Activated B cell treated with CpG ODN at 0.5 μM for 24 hours (primary cell): ENCODE data around the gene TRAPPC10. TPM values are rescaled to one million over a fixed set of nuclear protein-coding genes. Genes with fewer than 3 reads are reported as not detected.

ENCODE experiments used
- ATAC-seq: fragments of 200-7000 bp; cut with Tn5 transposase; one replicate; pipeline ENCODE4 v1.10.0; 2021; ENCODE audit warnings: low read depth, mild to moderate bottlenecking, moderate library complexity
- CTCF ChIA-PET: fragments of 350-600 bp; sonication (Branson Sonifier 250); formaldehyde crosslinking; loops from one replicate; lab custom pipeline; 2021; ENCODE audit warnings: antibody characterized with exemption; lab: Charles Lee
- POLR2A ChIA-PET: fragments of 350-600 bp; sonication (Branson Sonifier 250); formaldehyde crosslinking; loops from one replicate; lab custom pipeline; 2021; ENCODE audit warnings: antibody characterized with exemption; lab: Charles Lee
- DNase-seq: peaks from one replicate; pipeline ENCODE4 v3.0.0; 2022
- H3K27ac Mint-ChIP-seq: one replicate; pipeline ENCODE4 v1.8.0; 2020; ENCODE audit warnings: mixed read lengths
- H3K27me3 Mint-ChIP-seq: one replicate; pipeline ENCODE4 v1.8.0; 2021; ENCODE audit warnings: mixed read lengths
- H3K36me3 Mint-ChIP-seq: one replicate; pipeline ENCODE4 v1.8.0; 2021; ENCODE audit warnings: low read depth, mixed read lengths
- H3K4me1 Mint-ChIP-seq: one replicate; pipeline ENCODE4 v1.8.0; 2021; ENCODE audit warnings: mixed read lengths
- H3K4me3 Mint-ChIP-seq: one replicate; pipeline ENCODE4 v1.8.0; 2020; ENCODE audit warnings: mild to moderate bottlenecking, mixed read lengths
- H3K9me3 Mint-ChIP-seq: one replicate; pipeline ENCODE4 v1.8.0; 2020; ENCODE audit warnings: mixed read lengths
- intact Hi-C: fragments of 100-400 bp; cut with micrococcal nuclease; formaldehyde crosslinking; loops from one replicate; pipeline ENCODE4 v1.15.1; 2024
- total RNA-seq: library from RNA; stranded (reverse); gene quantifications from 2 replicates; pipeline ENCODE4 v1.2.3, GENCODE V29; 2022
- TF ChIP-seq, protein P1 (sequence below): fragments of 200-600 bp; IDR thresholded peaks from one replicate; pipeline ENCODE4 v1.8.0; 2022; ENCODE audit warnings: antibody characterized with exemption, mild to moderate bottlenecking

Gene TRAPPC10, protein sequence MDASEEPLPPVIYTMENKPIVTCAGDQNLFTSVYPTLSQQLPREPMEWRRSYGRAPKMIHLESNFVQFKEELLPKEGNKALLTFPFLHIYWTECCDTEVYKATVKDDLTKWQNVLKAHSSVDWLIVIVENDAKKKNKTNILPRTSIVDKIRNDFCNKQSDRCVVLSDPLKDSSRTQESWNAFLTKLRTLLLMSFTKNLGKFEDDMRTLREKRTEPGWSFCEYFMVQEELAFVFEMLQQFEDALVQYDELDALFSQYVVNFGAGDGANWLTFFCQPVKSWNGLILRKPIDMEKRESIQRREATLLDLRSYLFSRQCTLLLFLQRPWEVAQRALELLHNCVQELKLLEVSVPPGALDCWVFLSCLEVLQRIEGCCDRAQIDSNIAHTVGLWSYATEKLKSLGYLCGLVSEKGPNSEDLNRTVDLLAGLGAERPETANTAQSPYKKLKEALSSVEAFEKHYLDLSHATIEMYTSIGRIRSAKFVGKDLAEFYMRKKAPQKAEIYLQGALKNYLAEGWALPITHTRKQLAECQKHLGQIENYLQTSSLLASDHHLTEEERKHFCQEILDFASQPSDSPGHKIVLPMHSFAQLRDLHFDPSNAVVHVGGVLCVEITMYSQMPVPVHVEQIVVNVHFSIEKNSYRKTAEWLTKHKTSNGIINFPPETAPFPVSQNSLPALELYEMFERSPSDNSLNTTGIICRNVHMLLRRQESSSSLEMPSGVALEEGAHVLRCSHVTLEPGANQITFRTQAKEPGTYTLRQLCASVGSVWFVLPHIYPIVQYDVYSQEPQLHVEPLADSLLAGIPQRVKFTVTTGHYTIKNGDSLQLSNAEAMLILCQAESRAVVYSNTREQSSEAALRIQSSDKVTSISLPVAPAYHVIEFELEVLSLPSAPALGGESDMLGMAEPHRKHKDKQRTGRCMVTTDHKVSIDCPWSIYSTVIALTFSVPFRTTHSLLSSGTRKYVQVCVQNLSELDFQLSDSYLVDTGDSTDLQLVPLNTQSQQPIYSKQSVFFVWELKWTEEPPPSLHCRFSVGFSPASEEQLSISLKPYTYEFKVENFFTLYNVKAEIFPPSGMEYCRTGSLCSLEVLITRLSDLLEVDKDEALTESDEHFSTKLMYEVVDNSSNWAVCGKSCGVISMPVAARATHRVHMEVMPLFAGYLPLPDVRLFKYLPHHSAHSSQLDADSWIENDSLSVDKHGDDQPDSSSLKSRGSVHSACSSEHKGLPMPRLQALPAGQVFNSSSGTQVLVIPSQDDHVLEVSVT
- 77.8 and 96.0 TPM in 2 replicates for total RNA-seq

DNA sequence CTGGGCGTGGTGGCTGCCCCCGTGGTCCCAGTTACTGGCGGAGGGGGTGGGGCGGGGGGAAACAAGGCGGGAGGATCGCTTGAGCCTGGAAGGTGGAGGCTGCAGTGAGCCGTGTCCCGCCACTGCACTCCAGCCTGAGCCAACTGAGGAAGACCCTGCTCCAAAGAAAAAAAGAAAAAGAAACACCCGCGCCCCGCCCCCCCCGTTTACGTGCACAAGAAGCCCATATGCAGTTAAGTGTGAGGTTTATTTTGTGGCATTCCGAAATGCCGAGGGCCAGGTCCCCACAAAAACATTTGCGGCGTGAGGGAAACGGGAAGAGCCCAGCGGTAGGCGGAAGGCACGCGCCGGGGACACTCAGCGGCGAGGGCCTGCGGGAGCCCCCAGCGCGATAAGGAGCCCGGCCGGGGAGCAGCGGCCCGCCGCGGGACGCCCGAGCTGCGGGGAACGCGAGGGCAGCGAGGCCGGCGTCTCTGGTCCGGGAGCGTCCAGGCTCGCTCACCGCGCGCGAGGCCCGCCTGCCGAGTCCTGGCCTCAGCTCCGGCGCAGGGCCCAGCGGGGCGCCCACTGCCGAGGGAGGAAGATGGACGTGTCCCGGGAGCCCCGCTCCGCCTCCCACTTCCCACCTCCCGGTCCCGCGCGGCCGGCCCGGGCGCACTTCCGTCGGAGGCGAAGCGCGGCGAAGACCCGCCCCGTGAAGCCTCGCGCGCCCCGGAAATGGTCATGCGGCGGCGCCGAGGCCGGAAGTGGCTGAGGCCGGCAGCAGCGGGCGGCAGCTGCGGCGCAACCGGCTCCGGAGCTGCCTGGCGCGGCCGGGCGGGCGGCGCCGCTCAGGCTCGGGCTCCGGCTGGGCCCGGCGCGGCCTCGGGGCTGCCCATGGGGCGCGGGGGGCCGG lies at the start of gene TRAPPC10:
Gene TRAPPC10, plus strand, starts transcription at position 731 of the 895 bp plus-strand sequence. CDS start 185 bp downstream, outside the sequence.
- CTCF ChIA-PET: no interaction called here
- Mint-ChIP-seq H3K27ac (peak within 1 kb of the TSS; percentile 86), H3K9me3 (no peaks in the 10 kb centered on the region), H3K27me3 (no peaks in the 10 kb centered on the region), H3K4me1 (peaks cover 41% of the 10 kb centered on the region), H3K36me3 (peaks cover 10% of the 10 kb centered on the region), H3K4me3 (peak within 1 kb of the TSS; percentile 87)
- DNase-seq (peak; percentile 83), ATAC-seq (peak; percentile 66)
- TF ChIP-seq, protein P1, sequence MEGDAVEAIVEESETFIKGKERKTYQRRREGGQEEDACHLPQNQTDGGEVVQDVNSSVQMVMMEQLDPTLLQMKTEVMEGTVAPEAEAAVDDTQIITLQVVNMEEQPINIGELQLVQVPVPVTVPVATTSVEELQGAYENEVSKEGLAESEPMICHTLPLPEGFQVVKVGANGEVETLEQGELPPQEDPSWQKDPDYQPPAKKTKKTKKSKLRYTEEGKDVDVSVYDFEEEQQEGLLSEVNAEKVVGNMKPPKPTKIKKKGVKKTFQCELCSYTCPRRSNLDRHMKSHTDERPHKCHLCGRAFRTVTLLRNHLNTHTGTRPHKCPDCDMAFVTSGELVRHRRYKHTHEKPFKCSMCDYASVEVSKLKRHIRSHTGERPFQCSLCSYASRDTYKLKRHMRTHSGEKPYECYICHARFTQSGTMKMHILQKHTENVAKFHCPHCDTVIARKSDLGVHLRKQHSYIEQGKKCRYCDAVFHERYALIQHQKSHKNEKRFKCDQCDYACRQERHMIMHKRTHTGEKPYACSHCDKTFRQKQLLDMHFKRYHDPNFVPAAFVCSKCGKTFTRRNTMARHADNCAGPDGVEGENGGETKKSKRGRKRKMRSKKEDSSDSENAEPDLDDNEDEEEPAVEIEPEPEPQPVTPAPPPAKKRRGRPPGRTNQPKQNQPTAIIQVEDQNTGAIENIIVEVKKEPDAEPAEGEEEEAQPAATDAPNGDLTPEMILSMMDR: no peak
- POLR2A ChIA-PET: interaction anchor here (0.6 to 1.4 kb wide), 7 partner anchors 8 to 419 kb away, joined by 3 to 5 read pairs (median 3); partner anchors contain the start of gene CFAP410
- intact Hi-C loops: loop anchor here (1.0 to 2.0 kb wide), 7 partner anchors 15 to 1037 kb away; partner anchors contain the start of genes CFAP410, LRRC3 and PKNOX1

DNA sequence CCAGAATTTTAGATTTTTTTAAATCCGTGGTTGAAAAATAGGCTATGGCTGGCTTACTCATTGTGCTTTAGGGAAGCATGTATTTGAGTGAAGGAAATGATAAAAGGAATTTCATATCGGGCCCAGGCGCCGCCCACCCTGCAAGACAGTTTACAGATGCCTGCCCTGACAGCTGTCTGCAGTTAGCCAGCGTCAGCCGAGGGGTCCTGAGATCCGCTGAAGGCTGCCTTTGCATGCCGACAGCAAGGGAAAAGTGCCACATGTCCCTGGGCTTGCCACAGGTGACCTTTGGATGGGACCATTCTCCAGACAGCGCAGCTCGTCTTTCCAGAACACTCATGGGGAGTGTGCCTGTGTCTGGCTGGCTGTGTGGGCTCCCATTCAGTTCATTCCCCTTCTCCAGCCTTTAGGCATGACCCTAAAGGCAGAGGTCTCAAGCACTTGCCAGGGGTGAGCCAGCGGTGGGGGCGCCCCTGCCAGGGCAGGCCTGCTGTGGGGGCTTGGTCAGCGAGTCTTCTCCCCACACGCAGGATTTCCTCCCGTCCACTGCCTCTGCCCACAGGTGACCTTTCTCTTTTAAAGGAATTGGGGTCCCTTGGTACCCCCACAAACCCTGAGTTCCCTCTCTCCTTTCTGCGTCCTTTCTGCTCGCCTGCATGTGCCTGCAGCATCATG lies 46.1 kb upstream of the TRAPPC10 start:
- TF ChIP-seq, protein P1: no peak
- Mint-ChIP-seq H3K4me3 (no peak overlapping the region), H3K9me3 (no peaks in the 10 kb centered on the region), H3K27ac (no peak overlapping the region), H3K4me1 (peaks cover 9% of the 10 kb centered on the region), H3K36me3 (peaks cover 46% of the 10 kb centered on the region), H3K27me3 (no peaks in the 10 kb centered on the region)
- ChIA-PET CTCF (no interaction called here), POLR2A (interaction anchor here (0.6 kb wide), 1 partner anchor 120 kb away, joined by 3 read pairs; no protein-coding TSS in a partner anchor)
- DNase-seq (no peak), ATAC-seq (no peak)
- intact Hi-C loops: no loop called here

DNA sequence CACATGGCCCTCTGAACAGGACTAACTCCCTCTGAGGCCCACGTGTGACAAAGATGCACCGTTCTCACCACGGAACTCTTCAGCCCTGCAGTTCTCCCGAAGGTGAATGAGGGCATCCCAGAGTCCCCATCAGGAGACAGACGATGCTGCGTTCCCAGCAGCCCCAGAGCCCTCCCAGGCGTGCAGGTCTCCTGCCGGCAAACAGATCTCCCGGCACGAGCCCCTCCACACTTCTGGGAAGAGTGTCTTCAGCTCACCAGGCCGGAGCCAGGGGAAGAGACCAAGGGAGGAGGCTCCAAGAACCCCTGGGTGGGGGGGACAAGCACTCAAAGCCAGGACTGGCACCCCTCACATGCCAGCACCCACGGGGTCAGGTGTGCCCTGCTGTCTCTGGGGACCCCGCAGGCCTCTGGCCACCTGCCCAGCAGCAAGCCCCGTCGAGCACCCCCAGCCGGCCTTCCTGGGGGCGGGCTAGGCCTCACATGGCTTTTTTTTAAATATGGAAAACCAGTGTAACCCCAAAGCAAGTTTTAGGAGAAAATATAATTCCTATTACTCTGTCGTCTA lies 45.1 kb upstream of the TRAPPC10 start:
- no peak for DNase-seq
- no peaks in the 10 kb centered on the region for H3K4me1 Mint-ChIP-seq
- intact Hi-C loops: no loop called here
- peaks cover 48% of the 10 kb centered on the region for H3K36me3 Mint-ChIP-seq
- H3K9me3 Mint-ChIP-seq: no peaks in the 10 kb centered on the region
- no peak for ATAC-seq
- no peaks in the 10 kb centered on the region for H3K27me3 Mint-ChIP-seq
- H3K27ac Mint-ChIP-seq: no peak overlapping the region
- H3K4me3 Mint-ChIP-seq: no peak overlapping the region
- ChIA-PET CTCF (no interaction called here), POLR2A (no interaction called here)
- TF ChIP-seq, protein P1: no peak

DNA sequence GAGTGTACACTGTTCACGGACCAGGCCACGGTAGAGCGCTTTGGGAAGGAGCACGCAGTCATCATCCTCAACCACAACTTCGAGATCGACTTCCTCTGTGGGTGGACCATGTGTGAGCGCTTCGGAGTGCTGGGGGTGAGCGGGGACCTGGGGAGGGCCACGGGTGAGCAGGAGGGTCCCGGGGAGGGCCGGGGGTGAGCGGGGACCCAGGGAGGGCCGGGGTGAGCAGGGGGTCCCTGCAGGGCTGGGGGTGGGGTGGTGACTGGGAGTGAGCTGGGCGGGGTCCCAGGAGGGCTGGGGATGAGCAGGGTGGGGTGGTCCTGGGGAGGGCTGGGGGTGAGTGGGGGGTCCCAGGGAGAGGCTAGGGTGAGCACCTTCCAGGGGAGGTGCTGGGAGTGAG lies 44.1 kb upstream of the TRAPPC10 start:
- H3K9me3 Mint-ChIP-seq: no peaks in the 10 kb centered on the region
- CTCF ChIA-PET: no interaction called here
- H3K36me3 Mint-ChIP-seq: peaks cover 48% of the 10 kb centered on the region
- DNase-seq (no peak), ATAC-seq (no peak)
- POLR2A ChIA-PET: no interaction called here
- H3K27ac Mint-ChIP-seq: no peak overlapping the region
- no peaks in the 10 kb centered on the region for H3K27me3 Mint-ChIP-seq
- no peaks in the 10 kb centered on the region for H3K4me1 Mint-ChIP-seq
- TF ChIP-seq, protein P1: no peak
- intact Hi-C loops: no loop called here
- no peak overlapping the region for H3K4me3 Mint-ChIP-seq
